Left forelimb (tissue), 1 donor: Measurements from ENCODE around the gene LIMA1.
"Not testable (repeated sequence)": the region's sequence is repeated elsewhere in the genome, so short reads cannot be mapped to it uniquely, and the experiment has no call there.

Source experiments
- DNase-seq: peaks from one replicate; pipeline ENCODE4 v3.0.0-alpha.2; 2018; ENCODE audit warnings: low spot score

Gene LIMA1

GRCh38 chr12:50283229-50283923, at the start of gene LIMA1:
LIMA1 (minus strand) TSS chr12:50283520; CDS start chr12:50248751, 34,769 bp downstream.
- DNase-seq = peak; percentile 95

DNA sequence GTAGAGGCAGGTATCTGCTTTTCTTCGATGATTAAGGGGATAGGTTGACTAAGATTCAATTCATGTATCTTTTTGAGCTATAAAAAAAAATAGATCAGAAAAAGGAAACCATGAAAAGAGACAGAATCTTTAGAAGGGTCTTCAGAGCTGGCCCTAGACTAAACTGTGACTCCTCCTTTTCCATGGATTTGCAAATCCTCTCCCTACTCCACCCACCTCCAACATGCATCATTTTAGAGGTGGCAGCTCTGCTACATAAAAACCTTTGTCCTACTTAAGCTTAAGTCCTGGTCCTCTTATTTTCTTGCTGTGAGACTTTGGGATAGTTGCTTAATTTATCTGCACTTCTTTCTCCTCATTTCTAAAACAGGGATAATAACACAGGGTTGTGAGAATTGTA, 48.4 kb upstream of the LIMA1 start:
- DNase-seq = no peak

DNA sequence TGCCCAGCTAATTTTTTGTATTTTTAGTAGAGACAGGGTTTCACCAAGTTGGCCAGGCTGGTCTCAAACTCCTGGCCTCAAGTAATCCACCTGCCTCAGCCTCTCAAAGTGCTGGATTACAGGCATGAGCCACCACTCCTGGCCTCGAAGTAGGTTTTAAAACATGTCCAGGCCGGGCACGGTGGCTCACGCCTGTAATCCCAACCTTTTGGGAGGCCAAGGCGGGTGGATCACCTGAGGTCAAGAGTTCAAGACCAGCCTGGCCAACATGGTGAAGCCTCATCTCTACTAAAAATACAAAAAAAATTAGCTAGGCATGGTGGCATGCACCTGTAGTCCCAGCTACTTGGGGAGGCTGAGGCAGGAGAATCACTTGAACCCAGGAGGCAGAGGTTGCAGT, 45.3 kb upstream of the LIMA1 start:
- DNase-seq = not testable (repeated sequence)

DNA sequence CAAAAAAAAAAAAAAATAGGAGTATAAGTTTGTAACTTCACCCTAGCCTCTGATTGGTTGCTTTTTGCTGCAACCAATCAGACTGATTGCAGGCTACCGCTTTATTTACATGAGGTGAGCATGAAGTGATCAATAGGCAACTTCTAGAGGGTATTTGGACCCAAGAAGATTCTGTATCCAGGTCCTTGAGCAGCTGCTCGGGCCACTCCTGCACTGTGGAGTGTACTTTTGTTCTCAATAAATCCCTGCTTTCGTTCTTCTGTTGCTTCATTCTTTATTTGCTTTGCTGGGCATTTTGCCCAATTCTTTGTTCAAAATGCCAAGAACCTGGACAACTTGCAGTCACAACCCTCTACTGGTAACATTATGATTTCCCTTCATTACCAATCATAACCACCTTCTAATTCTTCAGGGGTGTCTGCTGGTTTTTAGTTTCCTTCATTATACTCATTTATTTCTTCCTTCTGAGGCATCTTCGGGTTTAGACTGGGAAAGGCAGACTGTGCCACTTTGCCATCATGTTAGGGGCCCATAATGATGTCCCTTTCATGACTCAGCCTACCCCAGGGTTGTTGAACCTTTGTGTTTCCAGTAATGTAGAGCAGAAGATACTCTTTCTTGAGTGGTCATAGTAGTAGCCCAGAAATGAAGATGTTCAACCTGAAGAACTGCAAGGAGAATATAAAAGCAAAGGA, 43.4 kb upstream of the LIMA1 start:
- no peak for DNase-seq

DNA sequence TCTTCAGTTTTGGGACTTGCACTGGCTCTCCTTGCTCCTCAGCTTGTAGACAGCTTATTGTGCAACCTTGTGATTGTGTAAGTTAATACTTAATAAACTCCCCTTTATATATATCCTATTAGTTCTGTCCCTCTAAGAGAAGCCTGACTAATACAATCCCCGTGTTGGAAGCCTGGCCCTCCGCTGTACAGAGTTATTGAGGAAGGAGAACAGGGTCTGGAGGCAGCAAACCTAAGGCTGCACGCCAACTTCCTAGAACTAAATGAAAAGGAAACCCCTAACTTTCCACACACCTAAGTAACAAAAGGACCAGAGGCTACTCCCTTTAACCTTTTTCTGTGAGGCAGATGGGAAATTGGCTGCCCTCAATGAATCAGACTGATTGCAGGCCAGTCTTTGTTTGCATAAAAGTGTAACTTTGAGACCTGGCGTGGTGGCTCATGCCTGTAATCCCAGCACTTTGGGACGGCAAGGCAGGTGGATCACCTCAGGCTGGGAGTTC, 42.6 kb upstream of the LIMA1 start:
- DNase-seq = no peak

GRCh38 chr12:50324770-50325169, 41.5 kb upstream of the LIMA1 start:
- DNase-seq = not testable (repeated sequence)

DNA sequence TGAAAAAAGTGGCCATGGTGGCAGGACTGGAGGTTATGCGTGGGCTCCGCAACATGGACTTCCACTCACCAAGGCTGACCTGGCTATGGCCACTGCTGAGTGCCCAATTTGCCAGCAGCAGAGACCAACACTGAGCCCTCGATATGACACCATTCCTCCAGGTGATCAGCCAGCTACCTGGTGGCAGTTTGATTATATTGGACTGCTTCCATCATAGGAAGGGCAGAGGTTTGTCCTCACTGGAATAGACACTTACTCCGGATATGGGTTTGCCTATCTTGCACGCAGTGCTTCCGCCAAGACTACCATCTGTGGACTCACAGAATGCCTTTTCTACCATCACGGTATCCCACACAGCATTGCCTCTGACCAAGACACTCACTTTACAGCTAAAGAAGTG, 40.8 kb upstream of the LIMA1 start:
- not testable (repeated sequence) for DNase-seq

- DNase-seq = no peak
Observed at GRCh38 chr12:50322206-50322605, 38.9 kb upstream of the LIMA1 start.

DNA sequence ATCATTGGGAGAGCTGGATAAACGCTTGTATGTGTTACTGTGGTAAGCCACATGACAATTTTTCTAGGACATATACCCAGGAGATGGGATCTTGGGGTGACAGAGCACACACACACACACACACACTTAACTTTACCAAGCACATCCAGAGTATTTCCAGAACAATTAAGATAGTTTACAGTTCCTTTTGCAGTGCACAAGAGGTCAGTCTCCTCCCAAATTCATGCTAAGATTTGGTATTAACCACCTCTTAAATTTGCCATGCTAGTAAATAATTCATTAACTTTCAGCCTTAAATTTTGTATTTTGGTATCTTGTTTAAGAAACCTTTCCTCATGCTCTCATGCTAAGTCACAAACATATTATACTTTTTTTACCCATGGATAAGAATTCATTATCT, 33.9 kb upstream of the LIMA1 start:
- DNase-seq = no peak

DNA sequence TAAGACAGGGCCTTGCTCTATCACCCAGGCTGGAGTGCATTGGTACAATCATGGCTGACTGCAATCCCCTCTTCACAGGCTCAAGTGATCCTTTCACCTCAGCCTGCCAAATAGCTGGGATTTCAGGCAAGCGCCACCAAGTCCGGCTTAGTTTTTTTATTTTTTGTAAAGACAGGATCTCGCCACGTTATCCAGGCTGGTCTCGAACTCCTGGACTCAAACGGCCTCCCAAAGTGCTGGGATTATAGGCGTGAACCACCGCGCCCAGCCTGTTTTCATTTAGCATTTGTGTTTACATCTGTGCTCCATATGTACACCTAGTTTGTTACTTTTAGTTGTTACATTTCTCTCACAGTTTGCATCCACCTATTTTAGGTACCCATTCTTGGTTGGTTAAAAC, 32.5 kb upstream of the LIMA1 start:
- no peak for DNase-seq

GRCh38 chr12:50314636-50315312, 31.5 kb upstream of the LIMA1 start:
- DNase-seq = no peak

- not testable (repeated sequence) for DNase-seq
Observed at GRCh38 chr12:50313971-50314370, 30.7 kb upstream of the LIMA1 start.

- no peak for DNase-seq
Observed at GRCh38 chr12:50313256-50313931, 30.1 kb upstream of the LIMA1 start.

DNA sequence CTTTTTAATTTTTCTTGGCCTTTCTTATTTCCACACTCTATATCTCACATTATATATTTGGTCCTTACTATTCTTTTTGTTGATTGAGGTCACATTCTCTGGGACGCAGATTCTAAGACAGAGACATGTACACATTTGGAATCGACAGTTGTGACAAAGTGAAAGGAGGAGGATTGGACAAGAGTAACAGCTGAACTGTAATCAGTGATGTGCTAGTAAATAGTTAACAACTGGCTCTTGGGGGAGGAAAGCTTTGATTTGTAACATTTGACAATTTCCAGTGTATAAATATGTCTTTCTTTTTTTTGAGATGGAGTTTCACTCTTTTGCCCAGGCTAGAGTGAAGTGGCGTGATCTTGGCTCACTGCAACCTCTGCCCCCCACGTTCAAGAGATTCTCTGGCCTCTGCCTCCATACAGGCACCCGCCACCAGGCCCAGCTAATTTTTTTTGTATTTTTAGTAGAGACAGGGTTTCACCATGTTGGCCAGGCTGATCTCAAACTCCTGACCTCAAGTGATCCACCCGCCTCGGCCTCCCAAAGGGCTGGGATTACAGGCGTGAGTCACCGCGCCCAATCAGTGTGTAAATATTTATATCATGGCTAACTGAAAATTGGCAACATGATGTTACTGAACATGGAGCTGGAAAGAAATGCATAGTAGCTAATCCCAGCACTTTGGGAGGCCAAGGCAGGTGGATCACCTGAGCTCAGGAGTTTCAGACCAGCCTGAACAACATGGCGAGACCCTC, 28.7 kb upstream of the LIMA1 start:
- not testable (repeated sequence) for DNase-seq

DNA sequence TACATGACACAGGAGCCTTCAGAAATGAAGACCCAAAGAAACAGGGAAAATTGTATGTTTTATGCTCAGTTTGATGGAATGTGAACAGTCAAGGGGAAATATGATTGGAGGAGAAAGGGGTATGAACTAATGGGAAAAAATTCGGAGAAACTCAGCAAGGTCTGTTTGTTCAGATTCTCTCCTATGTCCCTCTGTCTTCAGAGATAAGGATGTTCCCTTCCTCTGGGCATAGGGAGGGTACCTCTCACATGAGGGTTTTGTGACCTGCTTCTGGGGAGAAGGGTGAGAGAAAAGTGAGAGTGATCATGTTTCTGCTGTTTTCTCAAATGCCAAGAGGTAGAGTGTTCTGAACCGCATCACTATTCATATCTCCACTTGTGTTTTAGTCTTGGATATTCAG, 26.6 kb upstream of the LIMA1 start:
- DNase-seq = no peak

DNA sequence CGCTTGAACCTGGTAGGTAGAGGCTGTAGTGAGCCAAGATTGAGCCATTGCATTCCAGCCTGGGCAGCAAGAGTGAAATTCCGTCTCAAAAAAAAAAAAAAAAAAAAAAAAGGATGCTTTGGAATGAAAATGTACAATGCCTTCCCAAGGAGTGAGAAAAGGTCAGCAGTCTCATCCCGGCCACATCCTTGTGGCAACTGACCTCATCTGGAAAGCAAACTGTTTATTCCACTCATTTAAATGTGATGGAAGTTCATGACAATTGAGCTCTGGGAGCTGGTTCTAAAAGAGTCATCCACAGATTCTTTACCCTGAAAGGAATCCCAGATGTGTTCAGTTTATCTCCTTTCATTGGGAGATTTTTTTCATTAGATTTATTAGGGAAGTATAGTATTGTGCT, 19.4 kb upstream of the LIMA1 start:
- DNase-seq = no peak

DNA sequence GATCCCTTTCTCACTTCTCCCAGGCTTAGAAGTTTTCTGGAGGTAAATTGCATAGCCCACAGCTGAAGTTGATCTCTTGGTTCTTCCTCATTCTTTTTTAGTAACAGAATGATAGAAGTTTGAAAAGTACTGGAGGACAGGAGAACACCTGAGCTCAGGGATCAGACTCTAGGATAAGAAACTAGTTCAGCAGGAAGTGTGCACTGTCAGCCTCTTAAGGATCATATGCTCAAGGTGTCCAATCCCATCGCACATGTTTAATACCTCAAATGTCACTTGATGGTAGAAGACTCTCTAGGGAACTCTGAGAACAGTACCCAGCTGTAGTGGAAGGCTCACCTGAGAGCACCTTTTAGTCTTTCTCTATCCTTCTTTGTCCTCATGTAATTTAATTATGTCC, 14.7 kb upstream of the LIMA1 start:
- DNase-seq = no peak

DNA sequence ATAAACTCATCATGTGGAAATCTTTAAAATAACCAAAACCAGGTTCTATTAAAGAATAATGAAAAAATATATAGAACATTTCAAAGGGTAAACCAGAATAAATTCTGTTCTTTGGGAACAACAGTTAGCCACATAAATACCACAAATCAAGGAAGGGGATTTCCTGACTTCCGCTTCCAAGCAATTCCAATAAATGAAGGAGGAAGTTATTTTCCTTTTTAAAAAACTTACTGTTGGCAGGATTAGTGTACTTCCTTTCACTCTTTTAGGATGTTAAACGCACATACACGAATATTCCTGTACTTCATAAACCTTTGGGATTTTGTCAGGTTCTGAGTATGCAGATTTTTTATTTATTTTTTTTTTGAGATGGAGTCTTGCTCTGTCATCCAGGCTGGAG, 13.7 kb upstream of the LIMA1 start:
- DNase-seq = no peak

- no peak for DNase-seq
Observed at GRCh38 chr12:50296554-50296953, 13.2 kb upstream of the LIMA1 start.

DNA sequence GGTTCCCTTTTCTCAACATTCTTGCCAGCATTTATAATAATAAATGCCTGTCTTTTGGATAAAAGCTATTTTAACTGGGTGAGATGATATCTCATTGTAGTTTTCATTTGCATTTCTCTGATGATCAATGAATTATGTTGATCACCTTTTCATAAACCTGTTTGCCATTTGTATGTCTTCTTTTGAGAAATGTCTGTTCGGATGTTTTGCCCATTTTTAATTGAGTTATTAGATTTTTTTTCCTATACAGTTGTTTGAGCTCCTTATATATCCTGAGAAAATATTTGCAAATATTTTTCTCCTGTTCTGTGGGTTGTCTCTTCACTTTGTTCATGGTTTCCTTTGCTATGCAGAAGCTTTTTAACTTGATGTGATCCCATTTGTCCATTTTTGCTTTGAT, 8.1 kb upstream of the LIMA1 start:
- DNase-seq = no peak

- DNase-seq = not testable (repeated sequence)
Observed at GRCh38 chr12:50290692-50291091, 7.4 kb upstream of the LIMA1 start.

DNA sequence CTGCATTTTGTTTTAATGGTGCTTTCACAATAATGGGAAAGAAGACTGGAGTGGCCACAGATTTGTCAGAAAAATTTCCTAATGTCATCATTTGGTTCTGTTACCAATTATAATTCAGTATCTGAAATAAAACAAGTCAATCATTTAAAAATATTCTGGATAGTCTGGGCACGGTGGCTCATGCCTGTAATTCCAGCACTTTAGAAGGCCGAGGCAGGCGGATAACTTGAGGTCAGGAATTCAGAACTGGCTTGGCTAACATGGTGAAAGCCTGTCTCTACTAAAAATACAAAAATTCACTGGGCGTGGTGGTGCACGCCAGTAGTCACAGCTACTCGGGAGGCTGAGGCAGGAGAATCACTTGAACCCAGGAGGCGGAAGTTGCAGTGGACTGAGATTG, 4.0 kb upstream of the LIMA1 start:
- no peak for DNase-seq
